Esophagus squamous epithelium (tissue), 5 donors: ENCODE results near the gene NMD3. TPM values are rescaled to one million over a fixed set of nuclear protein-coding genes. Genes with fewer than 3 reads are reported as not detected.

Experiments
- DNase-seq: peaks from one replicate; lab custom pipeline; 2025; lab: John Stamatoyannopoulos, UW
- H3K27ac ChIP-seq, 4 donors: fragments of 200-600 bp; sonication (generic); one replicate each; pipeline ENCODE4 v1.5.1; 2016 to 2019; ENCODE audit warnings: mild to moderate bottlenecking in 1 of 4
- H3K27me3 ChIP-seq, 4 donors: fragments of 200-600 bp; sonication (generic); 1 replicate in 3 of 4; 2 replicates in 1 of 4; pipeline versions ENCODE4 v1.5.1 to v1.6.0; 2017 to 2021; ENCODE audit warnings: antibody characterized with exemption in 1 of 4
- H3K36me3 ChIP-seq, 3 donors: fragments of 200-600 bp; sonication (generic); one replicate each; pipeline ENCODE4 v1.5.1; 2016 to 2019
- H3K4me1 ChIP-seq, 3 donors: fragments of 200-600 bp; sonication (generic); one replicate each; pipeline ENCODE4 v1.5.1; 2017 to 2019
- H3K4me3 ChIP-seq, 4 donors: fragments of 200-600 bp; sonication (generic); 1 replicate in 3 of 4; 2 replicates in 1 of 4; pipeline ENCODE4 v1.5.1; 2016 to 2019; ENCODE audit warnings: mild to moderate bottlenecking in 2 of 4, moderate library complexity in 1 of 4
- H3K9me3 ChIP-seq, 3 donors: fragments of 200-600 bp; sonication (generic); one replicate each; pipeline ENCODE4 v1.5.1; 2016 to 2019
- POLR2A ChIP-seq, 4 donors: fragments of 450-650 bp; IDR thresholded peaks; one replicate each; pipeline ENCODE4 v1.6.1; 2017; ENCODE audit warnings: antibody characterized with exemption in 4 of 4, mild to moderate bottlenecking in 4 of 4, moderate library complexity in 3 of 4
- WGBS, 2 donors: methylation state at CpG; one replicate each; pipeline ENCODE4 v1.1.5; 2018; 5-methylcytosine and 5-hydroxymethylcytosine counted together
- intact Hi-C: fragments of 100-400 bp; cut with DNase I; formaldehyde crosslinking; loops from one replicate; pipeline ENCODE4 v1.15.0; 2022
- total RNA-seq, 4 donors: library from RNA; depleted of rRNA; stranded (reverse); fragments of >200 nt; gene quantifications; one replicate each; pipeline ENCODE4 v1.1.0, GENCODE V29; 2016
- TF ChIP-seq, protein P1 (sequence below), 6 experiments: fragments of 450-650 bp in 4 of 6; fragments of 200-600 bp in 2 of 6; sonication (generic) in 2 of 6; IDR thresholded peaks; one replicate each; pipeline ENCODE4 v1.5.1; 2016 to 2019; ENCODE audit warnings: antibody characterized with exemption in 6 of 6, mild to moderate bottlenecking in 4 of 6, moderate library complexity in 4 of 6
- donor health status: DM: yes; HTN: yes; CAD: no.

Gene NMD3
- total RNA-seq, 4 donors from 2014 or later = 24.5 to 56.1 (median 38.3) TPM

DNA sequence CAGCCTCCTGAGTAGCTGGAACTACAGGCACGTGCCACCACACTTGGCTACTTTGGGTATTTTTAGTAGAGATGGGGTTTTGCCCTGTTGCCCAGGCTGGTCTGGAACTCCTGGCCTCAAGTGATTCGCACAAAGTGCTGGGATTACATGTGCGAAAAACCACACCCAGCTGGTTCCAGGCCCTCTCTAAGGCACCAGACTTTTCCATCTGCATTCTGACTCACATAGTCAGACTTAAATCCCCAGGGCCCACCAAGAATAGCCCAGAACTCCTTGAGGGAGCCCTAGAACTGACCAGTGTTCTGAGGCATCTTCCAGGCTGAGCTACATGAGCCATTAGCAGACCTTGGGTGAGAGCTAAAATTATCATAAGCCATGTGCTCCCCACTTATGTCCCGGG is 68.1 kb downstream of the NMD3 start:
- Histone ChIP-seq H3K36me3 (no peaks in the 10 kb centered on the region), H3K9me3 (no peaks in the 10 kb centered on the region), H3K27me3 (no peaks in the 10 kb centered on the region), H3K4me3 (no peak overlapping the region), H3K4me1 (peaks cover 0 to 61% (median 16%) of the 10 kb centered on the region in 3 donors), H3K27ac (no peak overlapping the region)
- no peak for DNase-seq
- intact Hi-C loops = no loop called here
- TF ChIP-seq, protein P1, sequence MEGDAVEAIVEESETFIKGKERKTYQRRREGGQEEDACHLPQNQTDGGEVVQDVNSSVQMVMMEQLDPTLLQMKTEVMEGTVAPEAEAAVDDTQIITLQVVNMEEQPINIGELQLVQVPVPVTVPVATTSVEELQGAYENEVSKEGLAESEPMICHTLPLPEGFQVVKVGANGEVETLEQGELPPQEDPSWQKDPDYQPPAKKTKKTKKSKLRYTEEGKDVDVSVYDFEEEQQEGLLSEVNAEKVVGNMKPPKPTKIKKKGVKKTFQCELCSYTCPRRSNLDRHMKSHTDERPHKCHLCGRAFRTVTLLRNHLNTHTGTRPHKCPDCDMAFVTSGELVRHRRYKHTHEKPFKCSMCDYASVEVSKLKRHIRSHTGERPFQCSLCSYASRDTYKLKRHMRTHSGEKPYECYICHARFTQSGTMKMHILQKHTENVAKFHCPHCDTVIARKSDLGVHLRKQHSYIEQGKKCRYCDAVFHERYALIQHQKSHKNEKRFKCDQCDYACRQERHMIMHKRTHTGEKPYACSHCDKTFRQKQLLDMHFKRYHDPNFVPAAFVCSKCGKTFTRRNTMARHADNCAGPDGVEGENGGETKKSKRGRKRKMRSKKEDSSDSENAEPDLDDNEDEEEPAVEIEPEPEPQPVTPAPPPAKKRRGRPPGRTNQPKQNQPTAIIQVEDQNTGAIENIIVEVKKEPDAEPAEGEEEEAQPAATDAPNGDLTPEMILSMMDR (IDR thresholded peaks at IDR 0.05) = no peak
- no peak for TF ChIP-seq POLR2A (IDR thresholded peaks at IDR 0.05)
- WGBS, 2 donors = 74 to 100% methylated on average over 1 to 2 of the region's 4 CpGs

DNA sequence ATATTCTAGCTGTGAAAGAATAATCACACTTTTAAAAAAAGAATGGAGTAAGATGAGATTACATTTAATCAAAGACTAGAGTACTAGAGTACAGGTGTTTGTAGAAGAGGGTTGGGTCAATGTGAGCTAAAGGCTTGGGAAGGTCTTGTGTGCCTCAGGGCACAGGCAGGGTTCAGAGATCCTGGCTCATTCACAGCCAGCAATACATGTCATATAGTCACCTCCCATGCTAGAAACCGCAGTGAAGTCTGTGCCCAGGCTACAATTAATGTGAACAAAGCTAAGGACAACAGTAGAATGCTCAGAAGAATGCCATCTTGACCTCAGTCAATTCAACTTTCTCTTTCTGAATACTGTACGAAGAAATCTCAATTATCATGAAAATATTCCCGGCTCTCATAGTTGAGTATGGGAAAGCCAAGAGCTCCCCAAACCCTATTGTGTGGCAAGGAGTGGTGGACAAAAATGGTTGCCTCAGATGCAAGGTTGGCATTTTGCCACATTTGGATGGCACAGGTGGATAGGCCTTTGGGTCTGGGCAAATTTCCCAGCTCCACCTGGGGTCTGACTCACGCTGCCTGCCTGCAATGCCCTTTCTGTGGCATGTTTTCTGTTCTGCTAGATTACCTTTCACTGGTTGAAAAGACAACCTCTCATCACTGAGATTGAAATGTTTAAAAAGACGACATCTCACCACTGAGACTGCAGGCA is 70.2 kb downstream of the NMD3 start:
- WGBS, 2 donors = 41 to 51% methylated on average over 5 of the region's 5 CpGs
- no peaks in the 10 kb centered on the region for H3K27me3 ChIP-seq
- no peak for TF ChIP-seq POLR2A (IDR thresholded peaks at IDR 0.05)
- TF ChIP-seq, protein P1 (IDR thresholded peaks at IDR 0.05) = no peak
- peaks cover 0 to 44% (median 5%) of the 10 kb centered on the region in 3 donors for H3K4me1 ChIP-seq
- intact Hi-C loops = no loop called here
- no peaks in the 10 kb centered on the region for H3K9me3 ChIP-seq
- peak overlapping the region; percentile 47 to 83 (median 73) for H3K27ac ChIP-seq
- H3K4me3 ChIP-seq = no peak overlapping the region
- DNase-seq = no peak
- H3K36me3 ChIP-seq = no peaks in the 10 kb centered on the region

DNA sequence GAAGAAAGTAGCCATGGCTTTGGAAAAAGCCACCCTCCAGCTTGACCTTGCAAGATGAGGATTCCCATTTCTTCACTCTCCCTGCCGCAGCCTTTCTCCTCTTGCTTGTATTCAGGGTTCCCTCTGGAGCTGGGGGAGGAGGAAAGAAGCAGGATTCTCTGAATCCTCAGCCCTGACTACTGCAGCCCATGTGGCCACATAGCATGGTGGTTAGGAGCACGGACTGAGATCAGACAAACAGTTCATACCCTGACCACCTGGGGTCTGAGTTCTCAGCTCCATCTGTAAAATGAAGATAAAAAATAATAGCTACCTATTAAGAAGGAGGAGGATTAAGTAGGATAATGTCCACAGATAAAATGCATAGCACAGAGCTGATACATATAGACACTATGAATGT is 72.3 kb downstream of the NMD3 start:
- Histone ChIP-seq H3K9me3 (peaks cover 0 to 7% (median 0%) of the 10 kb centered on the region in 3 donors), H3K4me3 (no peak overlapping the region), H3K27ac (no peak overlapping the region), H3K27me3 (no peaks in the 10 kb centered on the region), H3K36me3 (no peaks in the 10 kb centered on the region), H3K4me1 (peaks cover 0 to 35% (median 5%) of the 10 kb centered on the region in 3 donors)
- TF ChIP-seq, protein P1 (IDR thresholded peaks at IDR 0.05) = no peak
- no peak for TF ChIP-seq POLR2A (IDR thresholded peaks at IDR 0.05)
- DNase-seq = no peak
- intact Hi-C loops = no loop called here
- WGBS, 2 donors = 73 to 77% methylated on average over 2 of the region's 2 CpGs

- H3K36me3 ChIP-seq = no peaks in the 10 kb centered on the region
- peaks cover 0 to 27% (median 5%) of the 10 kb centered on the region in 3 donors for H3K4me1 ChIP-seq
- no peak for TF ChIP-seq POLR2A (IDR thresholded peaks at IDR 0.05)
- TF ChIP-seq, protein P1 (IDR thresholded peaks at IDR 0.05) = no peak
- intact Hi-C loops = no loop called here
- no peaks in the 10 kb centered on the region for H3K27me3 ChIP-seq
- no peak overlapping the region for H3K27ac ChIP-seq
- DNase-seq = no peak
- H3K4me3 ChIP-seq = no peak overlapping the region
- H3K9me3 ChIP-seq = peaks cover 0 to 15% (median 0%) of the 10 kb centered on the region in 3 donors
Measured at GRCh38 chr3:161295325-161295724, 74.2 kb downstream of the NMD3 start.

DNA sequence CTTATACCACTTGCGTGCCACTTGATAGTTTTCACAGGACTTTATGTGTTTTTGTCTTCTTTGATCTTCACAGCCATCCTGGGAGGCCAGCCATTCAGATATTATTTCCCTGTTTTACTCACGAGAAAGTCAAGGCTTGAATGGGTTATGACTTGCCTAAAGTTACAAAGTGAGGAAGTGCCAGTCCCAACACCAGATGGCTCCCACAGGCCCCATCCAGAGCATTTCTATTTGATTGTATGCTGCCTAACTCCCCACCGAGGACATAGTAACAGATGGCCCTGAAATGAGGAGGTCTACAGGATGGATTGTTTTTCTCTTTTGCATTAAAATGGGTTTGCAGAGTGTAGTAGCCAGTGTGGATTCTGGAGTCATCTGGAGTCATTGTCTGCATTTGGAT is 75.7 kb downstream of the NMD3 start:
- no peak overlapping the region for H3K27ac ChIP-seq
- DNase-seq = no peak
- TF ChIP-seq, protein P1 (IDR thresholded peaks at IDR 0.05) = peak in 1 of 6 experiments; percentile 10
- TF ChIP-seq POLR2A (IDR thresholded peaks at IDR 0.05) = no peak
- no peaks in the 10 kb centered on the region for H3K36me3 ChIP-seq
- peaks cover 0 to 12% (median 0%) of the 10 kb centered on the region in 3 donors for H3K4me1 ChIP-seq
- H3K4me3 ChIP-seq = no peak overlapping the region
- H3K27me3 ChIP-seq = no peaks in the 10 kb centered on the region
- intact Hi-C loops = no loop called here
- 51 to 72% methylated on average over 3 of the region's 3 CpGs for WGBS, 2 donors
- peaks cover 0 to 15% (median 0%) of the 10 kb centered on the region in 3 donors for H3K9me3 ChIP-seq
